Astrocyte of the cerebellum (primary cell): Measurements from ENCODE around the gene SSR3.

ENCODE experiments used
- DNase-seq: peaks from one replicate; pipeline ENCODE4 v3.0.0-alpha.2; 2011; ENCODE audit warnings: low read depth
- H3K4me3 ChIP-seq: 2 replicates; pipeline ENCODE4 v1.5.1; 2011; ENCODE audit warnings: mild to moderate bottlenecking, low read depth, low read length, moderate library complexity
- in situ Hi-C: cut with HindIII; loops from 2 replicates; pipeline ENCODE4 v1.10.0; 2017; ENCODE audit warnings: low sequenced_read_pairs
- TF ChIP-seq, protein P1 (sequence below): IDR thresholded peaks from 2 replicates; pipeline ENCODE4 v1.5.1; 2012; ENCODE audit warnings: low read length, low read depth, moderate library complexity, mild to moderate bottlenecking; ENCODE audit errors: missing control alignments

The SSR3 gene

DNA sequence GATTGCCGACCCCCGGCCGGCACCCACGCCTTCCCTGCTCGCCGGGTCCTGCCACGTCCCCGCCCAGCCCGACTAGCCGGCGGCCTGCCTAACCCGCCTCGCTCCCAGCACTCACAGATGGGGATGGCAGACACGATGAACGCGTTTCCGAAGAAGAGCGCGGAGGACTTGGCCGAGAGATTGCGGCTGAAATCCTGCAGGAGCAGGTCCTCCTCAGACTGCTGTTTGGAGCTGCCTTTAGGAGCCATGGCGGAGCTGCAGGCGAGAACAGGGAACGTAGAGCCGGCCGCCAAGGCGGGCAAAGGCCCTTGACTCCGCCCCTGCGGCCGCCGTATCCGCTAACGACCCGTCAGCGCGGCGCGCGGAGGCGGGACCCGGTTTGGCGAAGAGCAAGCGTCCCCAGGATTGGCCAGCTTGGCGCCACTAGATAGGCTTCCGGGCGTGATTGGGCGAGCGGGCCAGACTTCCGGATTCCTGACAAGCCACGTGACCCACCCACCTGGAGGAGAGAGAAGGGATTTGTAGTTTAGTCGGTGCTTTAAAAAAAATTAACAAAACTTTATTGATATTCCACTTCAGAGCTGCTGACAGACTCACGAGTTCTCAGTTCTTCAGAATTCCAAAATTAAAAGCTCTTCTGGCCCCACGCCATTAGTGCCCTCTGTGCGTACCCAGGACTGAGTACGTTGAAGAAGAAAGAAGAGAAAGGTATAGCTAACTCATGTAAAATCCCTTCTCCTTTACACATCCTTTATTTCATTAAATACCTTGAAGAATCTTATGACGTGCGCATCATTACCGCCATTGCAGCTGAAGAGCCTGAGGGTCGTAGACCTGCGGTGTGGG, at the start of gene SSR3:
Gene SSR3 (minus strand): TSS at position 276 of the 846 bp plus-strand sequence. CDS start 28 bp downstream, at position 248.
- TF ChIP-seq, protein P1, sequence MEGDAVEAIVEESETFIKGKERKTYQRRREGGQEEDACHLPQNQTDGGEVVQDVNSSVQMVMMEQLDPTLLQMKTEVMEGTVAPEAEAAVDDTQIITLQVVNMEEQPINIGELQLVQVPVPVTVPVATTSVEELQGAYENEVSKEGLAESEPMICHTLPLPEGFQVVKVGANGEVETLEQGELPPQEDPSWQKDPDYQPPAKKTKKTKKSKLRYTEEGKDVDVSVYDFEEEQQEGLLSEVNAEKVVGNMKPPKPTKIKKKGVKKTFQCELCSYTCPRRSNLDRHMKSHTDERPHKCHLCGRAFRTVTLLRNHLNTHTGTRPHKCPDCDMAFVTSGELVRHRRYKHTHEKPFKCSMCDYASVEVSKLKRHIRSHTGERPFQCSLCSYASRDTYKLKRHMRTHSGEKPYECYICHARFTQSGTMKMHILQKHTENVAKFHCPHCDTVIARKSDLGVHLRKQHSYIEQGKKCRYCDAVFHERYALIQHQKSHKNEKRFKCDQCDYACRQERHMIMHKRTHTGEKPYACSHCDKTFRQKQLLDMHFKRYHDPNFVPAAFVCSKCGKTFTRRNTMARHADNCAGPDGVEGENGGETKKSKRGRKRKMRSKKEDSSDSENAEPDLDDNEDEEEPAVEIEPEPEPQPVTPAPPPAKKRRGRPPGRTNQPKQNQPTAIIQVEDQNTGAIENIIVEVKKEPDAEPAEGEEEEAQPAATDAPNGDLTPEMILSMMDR, result peak; percentile 7
- H3K4me3 ChIP-seq, result peak within 1 kb of the TSS; percentile 91
- peak; percentile 100 for DNase-seq
- in situ Hi-C loops, result no loop called here

DNA sequence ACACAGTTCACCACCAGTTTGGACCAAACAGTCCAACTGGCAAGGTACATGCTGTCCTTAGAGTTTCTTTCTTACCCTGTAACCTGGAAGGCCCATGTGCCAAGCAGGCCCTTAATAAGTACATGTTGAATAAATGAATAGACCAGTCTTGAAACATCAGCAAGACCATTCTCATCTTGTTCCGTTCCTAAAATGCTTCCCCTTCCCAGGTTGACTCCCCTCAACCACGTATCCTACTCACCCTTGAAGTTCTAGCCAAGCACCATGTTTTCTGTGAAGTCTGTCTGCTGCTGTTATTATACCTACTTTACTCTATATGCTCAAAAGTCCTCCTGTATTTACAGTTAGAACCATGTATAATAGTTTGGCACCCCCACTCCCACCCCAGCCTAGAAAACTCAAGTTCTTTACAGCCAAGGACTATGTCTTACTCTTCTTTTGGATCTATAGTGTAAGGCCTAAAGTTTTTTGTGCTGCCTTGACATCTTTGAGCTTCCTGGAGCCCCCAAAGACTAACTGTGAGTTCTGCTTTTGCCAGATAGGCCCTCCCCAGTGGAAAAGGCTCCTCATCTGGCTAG, 49.2 kb upstream of the SSR3 start:
- in situ Hi-C loops, result loop anchor here (10.0 kb wide), 1 partner anchor 59 kb away; no protein-coding TSS in a partner anchor
- TF ChIP-seq, protein P1, result no peak
- no peak for DNase-seq
- H3K4me3 ChIP-seq, result no peak overlapping the region

DNA sequence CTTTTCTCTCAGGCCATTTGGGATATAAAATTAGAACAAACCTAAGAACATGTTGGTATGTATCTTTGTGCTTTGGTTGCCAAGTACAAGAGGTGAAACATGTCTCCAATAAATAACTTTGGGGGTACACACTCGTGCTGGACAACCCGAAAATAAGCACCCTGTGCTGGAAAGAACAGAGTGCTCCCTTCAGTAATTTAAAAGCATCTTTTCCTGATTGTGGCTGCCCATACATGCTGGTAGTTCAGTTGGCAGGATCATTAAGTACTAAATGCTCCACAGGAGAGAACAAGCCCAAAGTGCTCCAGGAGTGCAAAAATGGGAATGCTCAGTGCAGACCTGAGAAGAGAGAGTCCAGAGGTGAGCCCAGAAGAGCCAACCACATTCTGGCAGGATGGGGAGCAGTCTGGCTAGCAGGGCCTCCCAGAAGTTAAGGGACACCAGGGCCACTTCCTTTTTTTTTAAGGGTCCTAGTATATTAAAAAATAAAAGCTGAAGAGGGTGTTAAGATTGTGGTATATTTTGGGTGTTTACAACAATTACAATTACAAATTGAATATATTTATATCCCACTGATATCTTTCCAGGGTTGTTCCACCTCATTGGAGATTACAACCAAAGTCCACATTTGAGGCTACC, 48.6 kb upstream of the SSR3 start:
- in situ Hi-C loops, result loop anchor here (10.0 kb wide), 1 partner anchor 59 kb away; no protein-coding TSS in a partner anchor
- DNase-seq, result no peak
- TF ChIP-seq, protein P1, result no peak
- no peak overlapping the region for H3K4me3 ChIP-seq

DNA sequence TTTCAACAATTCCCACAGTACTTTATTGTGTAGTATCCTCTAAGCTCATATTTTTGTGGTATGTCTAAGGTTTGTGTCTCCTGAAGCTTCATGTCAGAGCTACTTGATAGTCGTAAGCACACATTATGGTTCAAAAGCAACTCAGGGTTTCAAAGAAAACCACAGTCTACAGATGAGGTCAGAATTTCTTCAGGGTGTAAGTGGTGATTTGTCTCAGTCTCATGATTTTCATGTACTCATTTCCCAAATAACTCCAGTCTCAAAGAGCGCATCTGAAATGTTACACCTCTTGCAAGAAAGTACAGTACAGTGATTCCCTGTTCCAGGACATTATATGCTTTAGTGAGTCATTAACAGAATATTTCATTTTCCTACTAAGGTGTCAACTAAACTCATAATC, 47.5 kb upstream of the SSR3 start:
- in situ Hi-C loops, result loop anchor here (10.0 kb wide), 1 partner anchor 58 kb away; no protein-coding TSS in a partner anchor
- no peak overlapping the region for H3K4me3 ChIP-seq
- DNase-seq, result peak; percentile 53
- TF ChIP-seq, protein P1, result no peak

DNA sequence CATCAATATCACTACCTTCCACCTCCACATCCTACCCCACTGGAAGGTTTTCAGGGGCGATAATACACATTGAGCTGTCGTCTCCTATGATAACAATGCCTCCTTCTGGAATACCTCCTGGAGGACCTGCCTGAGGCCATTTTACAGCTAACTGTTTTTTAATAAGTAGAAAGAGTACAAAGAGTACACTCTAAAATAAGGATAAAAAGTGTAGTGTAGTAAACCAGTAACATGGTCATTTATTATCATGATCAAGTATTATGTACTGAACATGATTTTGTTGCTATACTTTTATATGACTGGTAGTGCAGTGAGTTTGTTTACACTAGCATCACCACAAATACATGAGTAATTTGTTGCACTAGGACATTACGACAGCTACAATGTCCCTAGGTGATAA, 46.6 kb upstream of the SSR3 start:
- no peak overlapping the region for H3K4me3 ChIP-seq
- no peak for DNase-seq
- TF ChIP-seq, protein P1, result no peak
- in situ Hi-C loops, result loop anchor here (10.0 kb wide), 1 partner anchor 57 kb away; no protein-coding TSS in a partner anchor

DNA sequence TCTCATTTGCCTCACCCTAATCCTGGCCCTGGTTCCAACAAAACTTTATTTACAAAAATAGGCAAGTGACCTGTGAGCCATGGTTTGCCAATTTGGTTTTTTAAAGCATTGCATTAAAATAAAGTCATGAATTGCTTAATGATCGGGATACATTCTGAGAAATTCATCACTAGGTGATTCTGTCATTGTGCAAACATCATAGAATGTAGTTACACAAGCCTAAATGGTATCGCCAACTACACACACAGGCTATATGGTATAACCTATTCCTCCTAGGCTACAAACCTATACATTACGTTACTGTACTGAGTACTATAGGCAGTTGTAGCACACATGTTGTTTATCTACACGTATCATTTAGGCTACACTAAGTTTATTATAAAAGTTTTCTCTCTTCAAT, 45.9 kb upstream of the SSR3 start:
- TF ChIP-seq, protein P1, result no peak
- H3K4me3 ChIP-seq, result no peak overlapping the region
- in situ Hi-C loops, result loop anchor here (10.0 kb wide), 1 partner anchor 56 kb away; no protein-coding TSS in a partner anchor
- DNase-seq, result no peak
